NB4 (cell line): ENCODE measurements around the gene SBNO2.

ENCODE experiments used
- CTCF ChIP-seq: IDR thresholded peaks from one replicate; pipeline ENCODE4 v1.5.1; 2012; ENCODE audit warnings: low read depth, low read length
- MAX ChIP-seq: IDR thresholded peaks from 2 replicates; pipeline ENCODE4 v1.6.1; 2011; ENCODE audit warnings: low read depth, low read length
- POLR2A ChIP-seq: IDR thresholded peaks from 2 replicates; pipeline ENCODE4 v1.6.1; 2011; ENCODE audit warnings: mild to moderate bottlenecking; ENCODE audit not compliant: insufficient read length; ENCODE audit errors: extremely low read depth

DNA sequence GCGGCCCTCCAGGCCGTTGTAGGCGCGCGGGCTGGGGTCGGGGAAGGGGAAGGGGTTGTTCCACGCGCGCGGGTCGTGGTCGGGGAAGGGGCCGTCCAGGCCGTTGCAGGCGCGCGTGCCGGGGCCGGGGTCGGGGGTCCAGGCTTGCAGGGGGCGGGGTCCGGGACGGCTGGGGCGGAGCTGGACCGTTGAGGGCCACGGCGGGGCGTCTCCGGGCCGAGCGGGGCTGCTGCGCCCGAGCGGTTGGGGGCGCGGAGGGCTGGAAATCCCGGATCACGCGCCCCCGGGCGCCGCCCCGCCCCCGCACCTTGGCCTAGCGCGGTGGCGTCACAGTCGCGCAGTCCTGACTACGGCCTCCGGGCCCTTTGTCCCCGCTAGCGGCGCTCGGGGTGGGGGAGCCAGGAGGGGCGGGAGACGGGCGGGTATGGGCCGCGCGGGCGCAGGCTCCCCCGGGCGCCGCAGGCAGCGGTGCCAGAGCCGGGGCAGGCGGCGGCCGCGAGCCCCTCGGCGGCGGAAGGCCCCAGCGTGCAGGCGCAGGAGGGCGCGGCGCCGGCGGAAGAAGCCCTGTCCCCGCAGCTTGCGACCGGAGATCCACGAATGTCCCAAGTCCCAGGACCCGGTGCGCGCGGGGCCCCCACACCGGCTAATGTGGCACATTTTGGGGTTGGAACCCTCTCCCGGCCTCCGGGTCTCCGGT is 69.6 kb downstream of the SBNO2 start:
- no peak for TF ChIP-seq CTCF
- TF ChIP-seq POLR2A = no peak
- no peak for TF ChIP-seq MAX
